COLO829 (cell line): Measurements from ENCODE around the gene TSHZ3.

ENCODE experiments used
- DNase-seq: peaks from one replicate; pipeline ENCODE4 v3.0.0; 2012; ENCODE audit warnings: low spot score

TSHZ3 gene

DNA sequence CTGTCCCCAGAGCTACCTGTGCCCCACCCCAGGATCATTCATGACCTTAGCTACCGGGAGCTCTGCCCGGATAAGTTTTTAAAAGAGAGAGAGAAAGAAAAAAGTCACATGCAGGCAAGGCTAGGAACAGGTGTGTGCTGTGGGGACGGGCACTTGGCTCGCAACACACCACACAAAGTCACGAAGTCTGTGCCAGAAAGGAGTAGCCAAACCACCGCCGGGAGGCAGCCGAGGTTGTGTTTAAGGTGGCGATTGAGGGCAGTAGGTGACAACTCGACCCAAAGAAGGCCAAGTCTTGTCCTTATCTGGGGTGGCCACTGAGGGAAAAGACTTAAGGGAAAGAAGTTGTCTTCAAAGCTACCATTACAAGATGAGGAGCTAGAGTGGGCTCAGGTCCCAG, 4.6 kb upstream of the TSHZ3 start:
- DNase-seq: no peak

DNA sequence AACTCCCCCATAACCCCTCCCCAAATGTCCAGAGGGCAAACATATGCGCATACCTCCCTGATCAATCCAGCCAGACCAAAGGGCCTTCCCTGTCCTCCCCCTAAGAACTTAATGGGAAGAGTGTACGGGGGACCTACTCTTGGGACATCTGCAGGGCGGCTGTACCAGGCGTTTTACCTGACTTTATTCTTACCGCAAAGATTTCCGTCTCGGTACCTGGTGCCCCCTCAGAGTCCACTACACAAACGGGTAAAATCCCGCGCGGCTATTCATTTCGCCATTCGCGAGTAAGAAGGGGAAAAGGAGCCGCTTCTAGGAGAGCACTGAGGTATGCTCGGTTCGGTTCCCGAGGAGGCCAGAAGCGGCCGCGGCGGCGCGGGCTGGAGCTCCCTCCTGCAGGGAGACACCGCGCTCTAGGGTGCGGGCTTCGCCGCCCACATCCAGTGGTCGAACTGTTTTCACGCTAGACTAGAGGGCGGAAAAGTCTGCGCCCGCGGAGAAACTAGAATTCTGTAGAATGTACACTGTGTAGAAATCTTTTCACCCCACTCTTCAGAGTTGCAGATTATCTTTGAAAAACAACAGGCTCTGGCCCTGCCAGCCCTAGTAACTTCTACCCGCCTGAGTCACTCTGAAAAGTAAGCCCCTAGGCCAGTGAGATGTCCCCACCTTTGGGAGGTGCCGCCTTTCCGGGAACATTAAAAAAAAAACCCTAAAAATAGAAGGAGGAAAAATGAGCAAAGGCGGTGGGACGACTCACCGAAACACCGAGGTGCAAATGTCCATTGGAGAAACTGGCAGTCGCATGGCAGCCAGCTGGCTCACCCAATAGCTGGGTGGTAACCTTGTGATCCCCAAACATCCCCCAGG, 3.8 kb upstream of the TSHZ3 start:
- DNase-seq: no peak

DNA sequence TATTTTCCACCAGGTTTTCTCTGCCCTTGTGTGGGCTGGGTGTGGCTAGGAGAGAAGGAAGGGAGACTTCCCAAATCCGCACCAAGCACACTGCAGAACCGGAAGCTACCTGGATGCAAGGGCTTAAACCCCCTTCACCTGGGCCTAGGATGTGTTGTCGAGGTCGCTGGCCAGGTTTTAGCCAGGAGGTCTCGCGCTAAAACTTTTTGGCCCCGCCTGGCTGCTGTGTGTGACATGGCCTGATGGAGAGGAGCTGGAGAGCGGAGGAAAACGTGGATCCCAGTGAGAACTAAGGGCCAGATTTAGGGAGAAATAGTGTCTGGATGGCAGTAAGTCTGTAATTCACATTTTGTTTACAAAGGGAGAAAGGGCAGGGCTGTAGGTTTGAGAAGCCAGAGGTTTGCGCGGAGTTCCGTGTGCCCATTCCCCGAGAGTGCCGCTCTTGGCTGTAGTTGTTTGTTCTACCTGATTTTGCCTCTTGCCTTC, 3.1 kb upstream of the TSHZ3 start:
- no peak for DNase-seq

DNA sequence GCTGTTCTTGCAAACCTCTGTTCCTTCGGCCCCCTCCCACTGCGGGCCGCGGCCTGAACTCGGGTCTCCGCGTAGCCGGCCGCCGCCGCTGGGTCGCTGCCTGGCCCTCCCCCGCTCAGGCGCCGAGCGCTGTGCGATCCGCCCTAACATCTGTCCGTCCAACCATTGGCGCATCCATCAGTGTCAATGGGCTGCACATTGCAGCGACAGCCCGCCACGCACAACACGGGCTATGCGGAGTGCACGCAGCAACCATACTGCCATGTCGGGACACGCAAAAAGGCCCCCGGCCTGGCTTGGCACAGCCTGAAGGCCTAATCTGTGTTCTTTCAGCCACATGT, 2.6 kb upstream of the TSHZ3 start:
- no peak for DNase-seq

DNA sequence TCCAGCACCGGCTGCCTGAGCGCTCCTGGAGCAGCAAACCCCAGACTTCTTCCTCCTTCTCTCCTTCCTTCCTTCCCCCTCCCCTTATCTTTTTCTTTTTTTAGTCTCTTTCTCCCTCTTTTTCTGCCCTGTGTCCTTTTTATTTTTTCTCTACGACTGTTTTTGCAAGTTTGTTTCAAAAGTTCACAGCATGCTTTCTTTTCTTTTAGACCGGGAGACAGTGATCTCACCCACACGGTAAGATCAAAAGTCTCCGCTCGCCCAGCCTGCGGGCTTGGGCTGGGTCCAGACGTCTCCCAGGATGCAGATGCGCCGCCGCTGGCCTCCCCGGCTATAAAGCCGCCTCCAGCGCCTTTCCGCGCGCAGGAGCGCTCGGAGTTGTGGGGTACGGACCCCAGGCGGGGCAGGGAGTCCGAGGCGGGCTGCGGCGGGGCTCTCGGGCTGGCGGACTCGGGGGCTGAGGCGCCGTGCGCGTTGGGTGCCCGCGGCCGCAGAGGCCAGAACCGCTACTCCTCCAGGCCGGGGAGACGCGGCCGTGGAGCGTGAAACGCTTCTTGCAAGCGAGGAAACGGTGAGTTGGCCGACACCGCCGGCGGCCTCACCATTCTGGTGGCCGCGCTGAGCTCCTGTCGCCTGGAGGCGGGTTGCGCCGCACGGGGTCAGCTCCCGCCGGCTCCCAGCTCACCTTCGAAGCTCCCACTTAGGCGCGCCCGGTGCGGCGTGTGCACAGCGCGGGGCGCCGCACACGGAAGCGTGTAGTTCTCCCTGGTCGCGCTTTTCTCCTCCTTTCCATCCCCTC, 2.0 kb upstream of the TSHZ3 start:
- no peak for DNase-seq

DNA sequence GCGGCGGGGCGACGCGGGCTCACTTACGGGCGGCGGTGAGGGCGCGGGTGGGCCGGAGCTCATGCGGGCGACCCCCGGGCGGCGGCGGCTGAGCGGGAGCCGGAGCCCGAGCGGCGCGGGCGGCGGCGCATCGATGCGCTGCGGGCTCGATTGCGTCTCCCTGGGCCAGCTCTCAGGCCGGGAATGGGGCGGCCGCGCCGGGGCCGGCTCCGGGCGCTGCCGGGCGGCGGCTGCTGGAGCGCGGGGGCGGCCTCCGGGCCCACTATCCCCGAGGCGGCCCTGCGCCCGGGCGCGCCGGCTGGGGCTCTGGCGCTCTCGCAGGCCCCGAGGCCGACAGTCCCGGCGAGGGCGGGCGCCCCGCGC, 1.4 kb upstream of the TSHZ3 start:
- DNase-seq: no peak

DNA sequence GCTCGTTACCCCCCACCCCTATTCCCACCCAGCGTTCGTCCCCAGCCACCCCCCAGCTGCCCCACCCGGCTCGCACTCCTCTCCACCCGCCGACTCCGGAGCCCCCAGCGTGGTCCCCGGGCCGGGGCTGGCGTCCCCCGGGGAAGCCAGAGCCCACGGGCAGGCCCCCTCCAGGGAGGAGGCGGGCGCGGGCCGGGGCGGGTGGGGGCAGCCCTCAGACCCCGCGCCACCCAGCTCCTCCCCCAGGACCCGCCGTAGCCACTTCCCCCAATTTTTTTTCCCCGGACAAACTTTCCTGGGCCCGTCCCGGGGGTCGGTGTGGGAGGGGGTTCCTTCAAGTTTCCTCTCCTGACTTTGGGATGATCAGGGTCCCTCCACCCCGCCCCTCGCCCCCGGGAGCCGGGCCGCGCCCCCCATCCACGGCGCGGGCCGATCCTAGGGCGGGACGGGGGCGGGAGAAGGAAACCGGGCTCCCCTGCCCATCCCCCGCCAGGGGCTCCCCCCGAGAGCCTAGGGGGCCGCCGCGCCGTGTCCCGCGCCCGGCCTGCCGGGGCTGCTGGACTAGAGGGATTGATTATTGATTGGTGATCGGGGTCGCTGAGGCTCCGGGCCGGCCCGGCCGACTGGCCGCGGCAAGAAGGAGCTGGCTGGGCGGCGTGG, 927 bp upstream of the TSHZ3 start:
- no peak for DNase-seq

DNA sequence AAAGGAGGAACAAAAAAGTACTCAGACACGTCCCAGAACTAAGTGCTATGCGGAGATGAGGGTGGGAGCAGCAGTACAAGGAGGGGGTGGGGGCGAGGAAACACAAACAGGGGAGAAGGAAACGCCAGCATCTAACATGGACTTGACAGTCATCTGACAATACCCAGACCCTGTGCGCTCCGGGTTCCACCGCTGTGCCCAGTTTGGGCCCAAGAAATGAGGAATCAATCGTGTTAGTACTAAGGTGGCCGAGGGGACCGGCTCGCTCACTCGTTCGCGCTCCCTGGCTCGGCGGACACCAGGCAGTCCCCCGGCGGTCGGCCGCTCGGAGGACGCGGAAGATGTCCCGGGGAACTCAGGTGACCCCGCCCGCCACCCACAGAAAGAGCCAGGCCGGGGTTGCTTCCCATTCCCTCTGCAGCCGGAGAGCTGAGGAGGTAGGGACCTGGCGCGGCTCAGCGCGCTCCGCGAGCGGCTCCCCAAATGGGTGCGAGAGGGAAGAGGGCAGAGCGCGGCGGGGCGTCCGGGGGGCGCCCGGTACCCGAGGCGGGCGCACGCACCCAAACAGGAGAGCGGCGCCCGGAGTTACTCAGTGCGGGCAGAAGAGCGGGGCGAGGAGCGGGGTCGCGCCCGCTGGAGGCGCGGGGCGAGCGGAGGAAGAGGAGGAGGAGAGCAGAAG, 616 bp downstream of the TSHZ3 start:
- DNase-seq: no peak

DNA sequence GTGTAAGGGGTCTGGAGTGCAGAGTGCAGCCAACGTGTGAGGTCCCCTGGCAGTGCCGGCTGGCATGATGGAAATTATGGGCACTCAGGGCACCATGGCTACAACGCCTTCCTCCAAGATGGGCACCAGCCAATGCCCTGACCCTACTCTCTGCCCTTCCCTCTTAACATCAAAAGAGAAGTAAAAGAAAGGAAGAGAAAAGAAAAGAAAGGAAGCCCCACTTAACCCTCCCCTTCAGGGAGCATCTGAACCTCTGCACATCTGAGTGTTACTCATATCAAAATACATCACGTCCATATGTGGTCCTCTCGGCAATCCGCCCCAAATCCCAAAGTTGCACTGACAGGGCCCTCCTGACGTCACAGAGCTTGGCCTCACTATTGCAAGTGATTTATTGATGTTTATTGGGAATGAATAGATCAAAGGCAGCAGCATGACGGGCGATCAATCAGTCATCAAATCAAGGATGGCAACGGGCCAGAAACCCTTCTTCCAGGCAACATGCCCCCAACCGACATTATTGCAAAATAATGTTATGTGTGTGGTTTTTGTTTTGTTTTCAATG, 1.3 kb downstream of the TSHZ3 start:
- DNase-seq: no peak

DNA sequence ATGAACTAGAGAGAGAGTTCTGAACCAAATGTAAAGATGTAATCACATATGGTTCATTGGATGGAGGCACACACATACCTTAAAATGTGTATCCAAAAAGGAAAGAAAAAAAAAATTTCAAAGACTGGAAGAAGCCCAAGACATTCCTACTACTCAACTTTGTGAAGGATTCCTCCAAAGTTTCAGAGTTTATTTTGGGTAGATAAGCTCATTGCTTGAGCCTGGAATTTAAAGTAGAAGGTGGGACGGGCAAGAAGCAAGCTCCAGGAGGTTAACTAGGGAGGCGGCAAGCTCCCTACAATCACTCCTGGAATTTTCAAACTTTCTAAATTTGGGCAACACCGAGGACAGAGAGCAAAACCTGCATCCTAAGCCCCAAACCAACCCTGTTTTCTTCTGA, 1.9 kb downstream of the TSHZ3 start:
- no peak for DNase-seq

DNA sequence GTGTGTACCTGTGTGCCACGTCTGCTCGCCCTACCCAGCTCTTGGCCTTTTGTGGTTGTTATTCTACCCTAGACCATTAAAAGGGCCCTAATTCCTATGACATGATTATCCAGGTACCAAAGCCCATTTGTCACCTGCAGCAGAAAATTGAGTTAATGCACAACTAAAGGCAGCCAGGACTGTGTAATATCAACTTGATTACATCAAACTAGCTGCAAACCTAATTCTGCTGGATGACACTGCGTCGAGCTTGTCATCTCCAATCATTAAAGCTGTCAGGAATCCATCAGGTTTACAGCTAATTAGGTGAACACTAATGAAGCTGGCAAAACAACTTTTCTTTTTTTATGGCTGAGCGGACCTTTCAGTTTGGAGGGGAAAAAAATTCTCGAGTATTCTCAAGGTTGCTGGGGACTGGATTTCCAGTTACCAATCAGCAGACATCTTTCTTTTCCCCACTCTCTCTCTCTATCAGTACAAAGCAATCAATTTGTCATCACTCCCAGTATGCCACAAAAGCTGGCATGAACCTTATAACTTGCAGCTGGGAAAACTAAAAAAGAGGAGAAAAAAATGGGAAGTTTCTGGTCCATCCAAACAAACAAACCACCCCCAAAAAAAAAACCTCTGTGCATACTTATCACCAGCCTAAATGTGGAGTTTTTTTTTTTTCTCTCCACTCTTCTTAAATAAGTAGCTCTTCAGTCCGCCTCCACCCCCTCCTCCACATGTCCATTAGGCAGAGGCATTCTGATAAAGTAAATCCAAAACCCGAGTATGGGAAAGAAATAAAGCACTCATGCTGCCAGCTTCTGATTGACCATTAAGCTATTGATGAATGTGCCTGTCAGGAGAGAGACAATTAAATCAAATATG, 2.8 kb downstream of the TSHZ3 start:
- DNase-seq: no peak

DNA sequence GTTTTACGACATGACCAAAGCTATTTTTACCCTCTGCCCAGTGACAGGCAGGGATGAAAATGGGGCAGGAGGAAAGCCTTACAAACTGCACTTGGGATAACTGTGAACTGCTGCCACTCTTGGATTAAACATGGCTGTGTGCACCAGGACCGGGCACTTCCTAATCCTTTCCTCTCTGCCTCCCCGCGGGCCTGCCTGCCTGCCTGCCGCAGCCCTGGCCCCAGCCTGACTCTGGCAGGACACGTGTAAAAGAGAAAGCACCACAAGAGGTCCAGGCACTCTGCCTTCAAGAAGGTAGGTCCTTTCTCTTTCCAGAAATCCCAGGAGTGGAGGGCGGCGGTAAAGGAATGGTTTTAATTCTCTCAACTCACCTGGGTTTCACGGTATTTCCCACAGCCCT, 4.8 kb downstream of the TSHZ3 start:
- no peak for DNase-seq

DNA sequence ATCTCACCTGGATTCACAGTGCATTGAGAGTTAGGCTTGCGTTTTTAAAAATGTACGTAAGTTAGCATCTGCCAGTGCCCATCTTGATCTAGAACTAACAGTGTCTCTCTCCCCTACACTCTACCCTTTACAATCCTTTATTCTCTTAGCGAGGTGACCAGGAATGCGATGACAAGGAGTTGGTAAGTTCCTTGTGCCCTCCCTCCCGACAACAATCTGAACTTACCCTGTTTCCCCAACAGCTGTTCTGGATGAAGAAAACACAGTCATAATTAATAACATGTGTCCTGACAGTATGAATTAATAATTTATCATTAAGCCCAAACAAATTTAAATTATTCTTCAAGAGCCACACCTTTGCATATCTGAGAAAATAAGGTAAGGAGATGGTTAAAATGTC, 6.3 kb downstream of the TSHZ3 start:
- DNase-seq: no peak

DNA sequence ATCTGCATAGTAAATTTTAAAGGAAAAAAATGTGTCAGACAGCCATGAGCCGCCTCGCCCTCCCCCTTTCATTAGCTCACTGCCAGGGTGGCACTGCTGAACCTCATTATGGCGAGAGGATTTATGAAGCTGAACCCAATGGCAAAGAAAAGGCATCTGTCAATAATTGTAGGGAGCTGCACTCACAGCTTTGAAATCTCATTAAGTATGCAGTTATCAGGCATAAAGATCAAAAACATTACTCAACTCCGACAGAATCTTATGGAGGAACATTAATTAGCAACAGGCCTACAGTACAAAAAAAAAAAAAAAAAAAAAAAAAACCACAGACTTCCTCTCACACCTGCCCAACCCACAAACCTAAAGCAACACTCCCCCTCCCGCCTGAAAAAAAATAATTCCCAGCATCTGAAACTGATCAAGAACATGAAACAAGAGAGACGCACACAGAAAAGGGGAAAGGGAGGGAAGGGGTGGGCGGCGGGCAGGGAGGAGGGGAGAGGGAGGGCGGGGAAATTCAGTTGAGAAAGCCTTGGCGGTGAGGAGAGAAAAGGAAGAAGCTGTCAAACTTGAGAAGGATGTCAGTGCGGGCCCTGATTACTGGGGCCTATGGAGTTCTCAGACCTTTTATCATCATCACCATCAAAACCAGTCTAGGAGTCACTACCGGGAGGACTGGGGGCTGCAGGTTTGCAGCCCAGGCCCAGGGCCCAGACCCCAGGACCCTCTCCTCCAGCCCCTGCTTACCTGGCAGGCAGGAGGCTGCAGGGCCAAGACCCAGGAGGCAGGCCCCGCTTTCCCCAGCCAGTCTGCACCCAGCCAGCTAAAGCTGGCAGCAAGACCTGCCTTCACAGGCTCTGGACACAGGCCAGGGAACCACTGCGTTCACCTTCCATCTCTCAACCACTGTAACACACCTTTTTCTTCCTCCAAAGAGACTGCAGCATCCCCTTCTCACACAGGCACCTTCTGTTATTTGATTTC, 8.9 kb downstream of the TSHZ3 start:
- DNase-seq: no peak

DNA sequence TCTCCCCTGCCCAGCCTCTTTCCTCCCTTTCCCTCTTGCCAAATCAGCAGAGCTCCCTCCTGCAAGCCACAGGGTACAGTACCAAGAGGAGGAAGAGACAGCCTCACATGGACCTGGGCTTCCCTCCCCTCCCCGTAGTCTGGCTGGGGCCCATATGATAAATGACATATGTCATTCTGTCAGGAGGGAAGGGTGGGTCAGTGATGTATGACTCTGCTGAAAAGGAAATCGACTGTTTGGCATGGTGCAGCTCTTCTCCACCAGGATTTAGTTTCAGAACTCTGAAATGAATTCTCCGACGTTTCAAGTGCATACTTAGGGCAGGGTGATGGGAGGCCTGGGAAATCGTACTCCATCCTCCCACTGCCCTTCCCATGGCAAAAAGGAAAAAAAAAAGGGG, 9.8 kb downstream of the TSHZ3 start:
- no peak for DNase-seq

DNA sequence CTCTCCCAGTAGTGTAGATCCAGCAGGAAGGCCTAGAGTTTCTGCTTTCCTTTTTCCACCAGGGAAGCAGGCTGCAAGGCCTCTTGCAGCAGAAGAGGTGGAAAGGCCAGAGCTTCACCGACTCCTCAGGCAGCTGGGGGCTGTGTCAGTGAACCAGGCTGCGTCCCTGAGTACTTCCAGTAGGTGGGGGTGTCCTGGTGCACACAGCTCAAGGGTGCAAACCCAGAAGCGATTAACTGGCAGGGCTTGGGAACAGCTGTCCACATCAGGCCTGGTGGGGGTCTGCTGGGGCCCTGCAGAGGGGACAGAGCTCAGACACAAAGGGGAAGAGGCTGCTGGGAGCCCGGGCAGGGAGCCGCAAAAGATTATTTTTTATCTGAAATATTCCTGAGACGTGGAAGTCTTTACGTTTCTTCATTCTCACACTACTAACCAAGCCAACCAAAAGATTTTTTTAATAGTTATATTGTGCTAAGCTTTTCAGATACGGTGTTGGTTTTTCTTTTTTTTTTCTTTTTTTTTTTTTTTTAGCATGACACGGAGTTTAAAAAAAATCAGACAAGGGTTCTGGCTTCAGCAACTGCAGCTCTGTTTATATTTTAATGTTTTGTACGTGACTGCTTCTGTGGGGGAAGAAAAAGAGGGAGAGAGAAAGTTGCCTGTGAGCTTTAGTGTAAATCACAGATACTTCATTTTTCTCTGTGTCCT, 11.0 kb downstream of the TSHZ3 start:
- DNase-seq: no peak

DNA sequence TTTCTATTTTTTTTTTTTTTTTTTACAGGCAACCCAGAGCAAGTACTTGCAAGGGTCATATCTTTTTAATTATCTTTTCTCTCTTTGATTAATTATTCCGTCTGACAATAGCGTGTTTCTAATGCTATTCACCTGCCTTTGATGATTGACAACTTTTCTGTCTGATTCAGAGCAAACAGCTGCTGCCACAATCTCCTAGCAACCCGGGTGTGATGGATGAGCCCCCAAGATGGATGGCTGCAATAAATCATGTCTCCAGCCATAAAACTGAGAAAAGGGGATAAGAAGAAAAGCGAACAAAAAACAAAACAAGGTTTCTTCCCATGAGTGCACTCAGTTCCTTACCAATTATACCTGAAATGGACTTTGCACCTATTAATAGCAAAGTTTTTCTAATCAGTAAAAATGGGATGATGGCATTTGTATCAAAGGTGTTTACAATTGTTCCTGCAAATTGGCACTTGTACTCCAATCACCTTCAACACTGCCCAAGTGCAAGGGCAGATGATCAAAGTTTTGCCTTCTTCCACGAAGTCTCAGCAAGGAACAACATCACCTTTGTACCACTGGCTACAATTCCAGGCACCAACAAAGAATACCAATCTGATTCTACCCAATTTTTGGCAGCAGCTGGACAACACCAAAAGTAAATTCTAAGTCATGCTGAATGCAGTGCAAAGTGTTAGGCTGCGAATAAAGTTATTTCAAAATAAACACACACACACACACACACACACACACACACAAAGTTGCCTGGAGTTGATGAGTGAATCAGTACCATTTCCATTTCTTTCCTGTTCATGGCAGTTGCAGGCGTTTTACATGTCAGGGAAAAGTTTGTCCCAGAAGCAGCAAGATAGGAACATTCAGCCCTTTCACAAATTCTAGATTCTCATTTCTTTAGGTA, 12.0 kb downstream of the TSHZ3 start:
- no peak for DNase-seq

DNA sequence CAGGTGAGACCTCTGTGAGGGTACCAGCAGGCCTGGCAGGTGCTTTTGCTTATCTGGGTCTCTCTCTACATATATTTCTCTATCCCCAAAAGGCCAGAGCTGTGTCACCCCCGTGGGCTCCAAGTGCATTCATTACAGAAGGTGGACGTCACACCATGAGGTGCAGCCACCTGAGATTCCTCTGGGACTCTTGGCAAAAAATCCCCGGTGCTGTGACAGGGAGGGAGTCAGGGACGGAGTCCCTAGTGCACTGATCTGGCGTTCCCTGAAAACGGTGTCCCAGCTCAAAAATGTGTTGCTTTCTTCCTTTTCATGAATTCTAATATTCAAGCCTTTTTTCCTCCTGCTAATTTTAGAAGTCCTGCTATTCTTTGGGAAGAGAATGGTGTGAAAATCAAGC, 13.5 kb downstream of the TSHZ3 start:
- DNase-seq: no peak
